ENCODE data around the gene ANKLE2.
A peak's percentile ranks its signal among the peaks of the same experiment; 100 is the strongest.
"Not testable (repeated sequence)": the region's sequence is repeated elsewhere in the genome, so short reads cannot be mapped to it uniquely, and the experiment has no call there.

ANKLE2 gene

GRCh38 chr12:132776816-132777568 lies 15.4 kb upstream of the ANKLE2 start:
- no peak for DNase-seq

- DNase-seq, result not testable (repeated sequence)
Observed at GRCh38 chr12:132776230-132776625, 14.6 kb upstream of the ANKLE2 start.

DNA sequence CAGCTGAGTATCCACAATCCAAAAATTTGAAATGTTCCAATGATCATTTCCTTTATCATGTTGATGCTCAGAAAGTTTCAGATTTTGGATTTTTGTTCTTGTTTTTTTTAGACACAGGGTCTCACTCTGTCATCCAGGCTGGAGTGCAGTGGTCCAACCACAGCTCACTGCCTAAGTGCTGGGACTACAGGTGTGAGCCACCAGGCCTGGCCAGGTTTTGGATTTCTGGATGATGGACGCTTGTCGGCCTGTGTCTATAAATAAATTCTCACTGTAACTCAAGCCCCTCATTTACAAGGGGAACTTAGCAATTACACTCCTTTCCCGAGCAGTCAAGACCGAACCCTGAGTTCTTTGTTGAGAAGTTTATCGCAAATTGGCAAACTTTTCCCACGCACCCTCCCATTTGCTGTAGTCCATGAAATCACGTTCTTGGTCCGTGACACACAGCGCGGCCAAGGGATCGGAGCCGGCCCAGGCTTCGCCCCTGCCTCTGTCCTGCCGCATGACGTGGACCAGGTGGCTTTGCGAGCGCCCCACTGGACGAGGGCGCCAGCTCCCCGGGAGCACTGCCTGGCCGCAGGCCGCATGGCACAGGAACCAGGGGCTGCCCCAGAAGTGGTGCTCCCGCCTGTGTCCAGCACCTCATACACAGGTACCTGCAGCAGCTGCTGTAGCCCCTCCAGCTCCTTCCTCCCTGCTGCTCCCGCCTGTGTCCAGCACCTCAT lies 14.0 kb upstream of the ANKLE2 start:
- DNase-seq, result no peak

DNA sequence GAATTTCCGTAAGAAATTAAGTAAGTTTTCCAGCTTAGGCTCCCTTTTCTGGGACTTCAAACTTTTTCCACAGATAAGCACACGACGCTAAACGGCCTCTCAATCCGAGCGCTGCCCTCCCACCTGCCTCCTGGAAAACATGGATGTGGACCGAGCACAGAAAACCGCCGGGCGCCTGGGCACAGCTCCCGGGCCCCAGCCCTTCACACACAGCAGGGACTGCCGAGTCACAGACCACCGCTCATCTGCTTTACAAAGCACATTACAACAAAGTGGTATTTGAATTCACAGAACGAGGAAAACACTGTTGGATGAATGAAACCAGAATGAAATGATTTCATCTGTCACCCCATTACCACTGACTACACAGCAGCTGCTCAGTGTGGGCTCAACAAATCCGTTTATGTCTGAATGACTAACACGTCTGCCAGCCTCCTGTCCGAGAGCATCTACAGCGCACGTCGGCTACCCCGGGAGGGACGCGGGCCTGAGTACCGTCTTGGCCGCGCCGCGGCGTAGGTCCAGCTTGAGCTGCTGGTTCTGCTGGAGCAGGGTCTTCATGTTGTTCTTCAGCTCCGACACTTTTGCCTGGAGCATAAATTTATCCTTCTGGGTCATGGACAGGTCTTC lies 13.1 kb upstream of the ANKLE2 start:
- no peak for DNase-seq

DNA sequence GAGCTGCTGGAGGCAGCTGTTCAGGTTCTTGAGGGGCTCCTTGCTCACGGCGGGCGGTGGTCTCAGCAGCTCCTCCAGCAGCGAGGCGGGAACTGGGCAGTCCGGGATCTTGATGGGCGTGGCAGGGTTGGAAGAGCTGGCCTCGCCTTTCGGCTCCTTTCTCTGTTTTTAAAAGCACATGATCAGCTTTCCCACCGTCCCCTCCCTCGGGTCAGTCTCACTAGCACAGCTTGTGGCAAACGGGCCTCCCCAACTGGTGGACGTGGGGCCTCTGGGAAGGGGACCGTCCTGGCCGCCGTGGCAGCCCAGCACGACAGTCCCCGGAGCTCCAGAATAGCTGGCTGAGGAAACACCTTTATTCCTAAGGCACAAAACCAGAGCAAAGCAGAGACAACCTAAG lies 12.5 kb upstream of the ANKLE2 start:
- no peak for DNase-seq

DNA sequence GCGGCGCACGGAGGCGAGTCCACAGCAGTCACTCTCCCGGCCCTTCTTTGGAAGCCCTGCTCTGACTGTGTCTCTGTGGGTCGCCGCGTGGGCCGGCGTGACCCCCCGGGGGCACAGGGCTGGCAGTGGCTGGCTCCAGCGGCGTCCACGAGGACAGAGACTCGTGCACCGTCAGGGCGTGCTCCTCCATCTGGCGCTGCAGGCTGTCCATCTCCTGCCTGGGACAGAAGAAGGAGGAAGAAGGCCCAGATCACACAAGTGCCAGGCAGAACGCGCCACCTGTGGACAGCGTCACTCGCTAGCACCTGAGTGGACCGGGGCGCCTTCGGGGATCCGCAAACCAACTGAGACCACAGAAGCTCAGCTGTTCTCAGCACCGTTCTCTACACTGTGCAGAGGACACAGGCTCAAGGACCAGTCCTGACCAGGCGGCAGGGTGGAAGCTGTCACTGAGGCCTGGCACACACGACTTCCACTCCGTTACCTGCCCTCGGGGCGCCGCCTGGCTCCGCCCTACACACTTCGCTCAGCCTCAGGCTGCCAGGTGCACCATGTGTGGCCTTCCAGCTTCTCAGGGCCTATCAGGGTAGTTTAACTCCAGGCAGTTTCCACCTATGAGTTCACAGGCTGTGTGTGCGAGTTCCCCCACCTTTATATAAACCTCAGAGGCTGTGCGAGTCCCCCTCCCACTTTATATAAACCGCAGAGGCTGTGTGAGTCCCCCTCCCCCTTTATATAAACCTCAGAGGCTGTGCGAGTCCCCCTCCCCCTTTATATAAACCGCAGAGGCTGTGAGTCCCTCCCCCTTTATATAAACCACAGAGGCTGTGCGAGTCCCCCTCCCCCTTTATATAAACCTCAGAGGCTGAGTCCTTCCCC lies 11.7 kb upstream of the ANKLE2 start:
- DNase-seq, result no peak

DNA sequence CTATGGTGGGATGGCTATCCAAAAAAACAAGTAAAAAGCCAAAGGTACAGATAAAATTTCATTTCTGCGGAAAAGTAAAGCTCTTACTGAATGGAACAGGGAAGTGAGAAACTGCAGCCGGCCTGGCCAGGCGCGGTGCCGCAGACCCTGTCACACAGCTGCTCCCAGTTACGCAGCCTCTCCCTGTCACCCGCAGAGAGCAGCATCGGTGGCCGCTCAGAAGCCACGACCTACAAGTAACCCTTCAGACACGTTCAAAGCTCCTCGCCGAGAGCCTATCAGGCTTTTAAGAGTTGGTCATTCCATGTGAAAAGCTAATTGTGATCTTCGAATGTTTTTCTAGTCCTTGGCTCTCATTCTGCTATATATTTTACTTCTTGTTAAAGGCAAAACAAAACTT lies 11.0 kb upstream of the ANKLE2 start:
- DNase-seq, result no peak

DNA sequence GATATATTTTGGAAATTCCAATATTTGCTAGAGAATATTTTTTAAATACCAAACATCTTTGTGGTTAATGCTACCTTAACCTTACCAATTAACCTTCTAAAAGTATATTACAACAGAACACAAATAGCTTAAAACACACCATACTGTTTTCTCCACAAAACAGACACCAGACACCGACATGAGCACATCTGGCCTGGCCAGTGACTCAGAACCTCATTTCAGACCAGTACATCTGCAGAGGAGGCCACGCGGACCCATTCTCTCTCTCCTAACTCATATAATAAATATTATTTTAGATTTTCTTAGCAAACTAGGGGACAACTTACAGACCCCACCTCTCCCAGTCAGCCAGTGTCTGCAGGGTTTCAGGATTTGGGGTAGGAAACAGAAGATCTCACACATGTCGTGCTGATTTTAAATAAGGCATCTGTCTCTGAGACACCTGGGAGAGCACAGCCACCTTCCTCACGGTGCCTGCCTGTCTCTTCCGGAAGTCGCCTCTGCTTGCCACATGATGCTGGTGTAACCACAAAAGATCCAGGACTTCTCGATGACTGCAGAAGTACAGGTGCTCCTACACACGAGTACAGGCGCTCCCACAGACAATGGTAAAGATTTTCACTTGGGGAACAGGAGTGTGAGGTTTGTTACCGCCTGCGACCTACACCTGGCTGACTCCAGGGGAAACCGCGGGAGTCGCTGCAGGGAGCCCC lies 9.7 kb upstream of the ANKLE2 start:
- DNase-seq, result peak; percentile 31

- DNase-seq, result no peak
Observed at GRCh38 chr12:132766380-132767085, 4.9 kb upstream of the ANKLE2 start.

GRCh38 chr12:132765361-132765760 lies 3.7 kb upstream of the ANKLE2 start:
- no peak for DNase-seq

GRCh38 chr12:132764231-132764630 lies 2.6 kb upstream of the ANKLE2 start:
- DNase-seq, result no peak

DNA sequence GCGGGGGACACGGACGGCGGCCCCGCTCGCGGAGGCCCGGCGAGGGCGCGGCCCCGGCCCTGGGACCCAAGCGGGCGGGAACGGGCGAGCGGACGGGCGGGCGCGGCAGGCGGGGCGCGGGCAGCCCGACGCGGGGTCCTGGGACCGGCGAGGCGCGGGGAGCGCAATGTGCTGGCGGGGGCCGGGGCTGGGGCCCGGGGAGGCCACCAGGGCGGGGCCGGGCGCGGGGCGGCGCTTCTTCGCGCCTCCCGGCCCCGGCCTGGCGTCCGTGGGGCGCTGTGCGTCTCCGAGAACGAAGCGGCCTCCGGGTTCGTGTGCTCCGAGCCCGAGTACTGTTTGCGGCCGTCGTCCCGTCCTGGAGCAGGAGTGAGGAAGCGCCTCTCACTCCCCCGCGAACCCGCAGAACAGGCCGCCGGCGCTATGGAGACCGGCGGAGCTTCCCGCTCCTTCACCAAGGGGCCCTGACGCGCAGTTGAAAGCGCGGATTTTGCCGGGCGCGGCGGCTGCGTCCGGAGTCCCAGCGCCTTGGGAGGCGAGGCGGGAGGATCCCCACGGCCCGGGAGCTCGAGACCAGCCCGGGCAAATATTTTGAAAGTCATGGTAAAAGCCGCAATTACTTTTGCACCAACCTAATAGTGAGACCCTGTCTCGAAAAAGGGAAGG lies 420 bp upstream of the ANKLE2 start:
- DNase-seq, result peak; percentile 80

- no peak for DNase-seq
Observed at GRCh38 chr12:132759359-132759758, 2.3 kb downstream of the ANKLE2 start.

- not testable (repeated sequence) for DNase-seq
Observed at GRCh38 chr12:132758825-132759224, 2.8 kb downstream of the ANKLE2 start.

- DNase-seq, result no peak
Observed at GRCh38 chr12:132754160-132754932, 7.3 kb downstream of the ANKLE2 start.

- DNase-seq, result not testable (repeated sequence)
Observed at GRCh38 chr12:132753670-132754069, 8.0 kb downstream of the ANKLE2 start.

GRCh38 chr12:132748319-132748718 lies 13.3 kb downstream of the ANKLE2 start:
- no peak for DNase-seq

- DNase-seq, result no peak
Observed at GRCh38 chr12:132747896-132748295, 13.7 kb downstream of the ANKLE2 start.

GRCh38 chr12:132747395-132747794 lies 14.2 kb downstream of the ANKLE2 start:
- no peak for DNase-seq

DNA sequence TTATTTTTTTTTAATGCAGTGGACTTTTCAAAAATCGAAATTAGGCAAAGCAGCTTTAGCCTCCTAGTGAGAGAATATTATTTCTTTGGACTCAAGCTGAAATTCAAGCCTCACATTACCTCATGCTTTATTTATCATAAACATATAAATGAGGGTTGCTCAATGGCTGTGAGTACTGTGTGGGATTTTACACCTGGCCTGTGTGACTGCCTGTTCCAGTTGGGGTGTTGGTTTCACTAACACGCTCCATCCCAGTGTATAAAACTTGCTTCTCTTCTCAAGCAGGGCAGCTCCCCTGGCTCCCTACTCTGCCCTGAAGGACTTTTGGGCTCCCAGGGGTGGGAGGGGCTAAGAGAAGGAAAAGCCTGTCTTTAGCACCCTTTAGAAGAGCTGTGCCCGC lies 15.0 kb downstream of the ANKLE2 start:
- no peak for DNase-seq

Data from activated CD4-positive, alpha-beta T cell treated with anti-CD3 and anti-CD28 coated beads for 1 hour (primary cell).